Uterus (tissue), 4 donors: ENCODE data around the gene GUF1. TPM values are rescaled to one million over a fixed set of nuclear protein-coding genes. Genes with fewer than 3 reads are reported as not detected.

Experiments used
- DNase-seq, 2 donors: peaks; one replicate each; pipeline ENCODE4 v3.0.0-alpha.2; 2019 to 2020
- H3K27ac ChIP-seq, 2 donors: fragments of 200-600 bp; sonication (generic); 1 replicate in 1 of 2; 2 replicates in 1 of 2; pipeline ENCODE4 v1.5.1; 2016 to 2018
- H3K27me3 ChIP-seq, 2 donors: fragments of 200-600 bp; sonication (generic); one replicate each; pipeline ENCODE4 v1.5.1; 2018 to 2019; ENCODE audit warnings: control low read depth in 1 of 2
- H3K36me3 ChIP-seq, 2 donors: fragments of 200-600 bp; sonication (generic); one replicate each; pipeline ENCODE4 v1.5.1; 2019; ENCODE audit warnings: control low read depth in 1 of 2
- H3K4me1 ChIP-seq, 2 donors: fragments of 200-600 bp; sonication (generic); one replicate each; pipeline ENCODE4 v1.5.1; 2018 to 2019; ENCODE audit warnings: control low read depth in 1 of 2
- H3K4me3 ChIP-seq, 2 donors: fragments of 200-600 bp; sonication (generic); 1 replicate in 1 of 2; 2 replicates in 1 of 2; pipeline ENCODE4 v1.5.1; 2018 to 2019; ENCODE audit warnings: mild to moderate bottlenecking in 1 of 2
- H3K9me3 ChIP-seq, 2 donors: fragments of 200-600 bp; sonication (generic); one replicate each; pipeline ENCODE4 v1.5.1; 2019; ENCODE audit warnings: control low read depth in 1 of 2
- POLR2A ChIP-seq, 2 donors: fragments of 450-650 bp; IDR thresholded peaks; one replicate each; pipeline ENCODE4 v1.6.1; 2016; ENCODE audit warnings: antibody characterized with exemption in 2 of 2, mild to moderate bottlenecking in 1 of 2, moderate library complexity in 1 of 2
- intact Hi-C: fragments of 100-400 bp; cut with DNase I; formaldehyde crosslinking; loops from one replicate; pipeline ENCODE4 v1.15.1; 2023; ENCODE audit warnings: low total_unique reads
- total RNA-seq, 4 donors: library from RNA; depleted of rRNA in 3 of 4; stranded (reverse); fragments of >200 nt in 3 of 4; gene quantifications; one replicate each; pipeline versions ENCODE4 v1.1.0 to v1.2.4, GENCODE V29; 2014 to 2023
- TF ChIP-seq, protein P1 (sequence below), 4 experiments: fragments of 200-600 bp in 2 of 4; fragments of 450-650 bp in 2 of 4; sonication (generic) in 2 of 4; IDR thresholded peaks; one replicate each; pipeline ENCODE4 v1.5.1; 2016 to 2019; ENCODE audit warnings: antibody characterized with exemption in 4 of 4, mild to moderate bottlenecking in 2 of 4, moderate library complexity in 1 of 4
- donor health status: DM: yes; HTN: yes; CAD: no.

GUF1 gene
- total RNA-seq, 4 donors from 2014 or later, result 3.8 to 32.3 (median 19.0) TPM

DNA sequence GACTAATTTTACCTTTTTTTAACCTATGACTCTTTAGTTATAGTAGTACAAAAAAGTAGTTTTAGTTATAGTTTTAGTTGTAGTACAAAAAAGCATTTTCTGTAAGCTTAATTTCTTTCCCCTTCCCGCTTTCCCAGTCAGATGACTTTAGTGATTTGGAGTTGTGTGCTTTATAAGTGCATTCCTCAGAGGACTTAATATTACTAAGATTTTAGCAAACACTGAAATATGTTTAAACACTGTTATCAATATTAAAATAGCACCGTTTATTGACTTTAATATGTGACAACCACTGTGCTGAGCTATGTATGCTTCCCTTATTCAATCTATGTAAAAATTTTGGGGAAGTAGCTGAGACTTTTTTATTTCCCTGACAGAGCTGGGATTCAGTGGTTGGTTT, 22.8 kb downstream of the GUF1 start:
- Histone ChIP-seq H3K36me3 (no peaks in the 10 kb centered on the region), H3K9me3 (no peaks in the 10 kb centered on the region), H3K4me1 (no peaks in the 10 kb centered on the region), H3K27me3 (no peaks in the 10 kb centered on the region), H3K27ac (no peak overlapping the region), H3K4me3 (no peak overlapping the region)
- no peak for DNase-seq
- TF ChIP-seq, protein P1, sequence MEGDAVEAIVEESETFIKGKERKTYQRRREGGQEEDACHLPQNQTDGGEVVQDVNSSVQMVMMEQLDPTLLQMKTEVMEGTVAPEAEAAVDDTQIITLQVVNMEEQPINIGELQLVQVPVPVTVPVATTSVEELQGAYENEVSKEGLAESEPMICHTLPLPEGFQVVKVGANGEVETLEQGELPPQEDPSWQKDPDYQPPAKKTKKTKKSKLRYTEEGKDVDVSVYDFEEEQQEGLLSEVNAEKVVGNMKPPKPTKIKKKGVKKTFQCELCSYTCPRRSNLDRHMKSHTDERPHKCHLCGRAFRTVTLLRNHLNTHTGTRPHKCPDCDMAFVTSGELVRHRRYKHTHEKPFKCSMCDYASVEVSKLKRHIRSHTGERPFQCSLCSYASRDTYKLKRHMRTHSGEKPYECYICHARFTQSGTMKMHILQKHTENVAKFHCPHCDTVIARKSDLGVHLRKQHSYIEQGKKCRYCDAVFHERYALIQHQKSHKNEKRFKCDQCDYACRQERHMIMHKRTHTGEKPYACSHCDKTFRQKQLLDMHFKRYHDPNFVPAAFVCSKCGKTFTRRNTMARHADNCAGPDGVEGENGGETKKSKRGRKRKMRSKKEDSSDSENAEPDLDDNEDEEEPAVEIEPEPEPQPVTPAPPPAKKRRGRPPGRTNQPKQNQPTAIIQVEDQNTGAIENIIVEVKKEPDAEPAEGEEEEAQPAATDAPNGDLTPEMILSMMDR (IDR thresholded peaks at IDR 0.05), result no peak
- no peak for TF ChIP-seq POLR2A (IDR thresholded peaks at IDR 0.05)
- intact Hi-C loops, result no loop called here

GRCh38 chr4:44704673-44705072, 26.5 kb downstream of the GUF1 start:
- Histone ChIP-seq H3K4me3 (no peak overlapping the region), H3K4me1 (no peaks in the 10 kb centered on the region), H3K36me3 (no peaks in the 10 kb centered on the region), H3K9me3 (no peaks in the 10 kb centered on the region), H3K27ac (no peak overlapping the region), H3K27me3 (no peaks in the 10 kb centered on the region)
- intact Hi-C loops, result no loop called here
- TF ChIP-seq POLR2A (IDR thresholded peaks at IDR 0.05), result no peak
- TF ChIP-seq, protein P1 (IDR thresholded peaks at IDR 0.05), result no peak
- DNase-seq, result no peak

- Histone ChIP-seq H3K27ac (no peak overlapping the region), H3K4me3 (no peak overlapping the region), H3K4me1 (no peaks in the 10 kb centered on the region), H3K36me3 (no peaks in the 10 kb centered on the region), H3K27me3 (no peaks in the 10 kb centered on the region), H3K9me3 (no peaks in the 10 kb centered on the region)
- DNase-seq, result no peak
- TF ChIP-seq POLR2A (IDR thresholded peaks at IDR 0.05), result no peak
- TF ChIP-seq, protein P1 (IDR thresholded peaks at IDR 0.05), result no peak
- intact Hi-C loops, result no loop called here
These were observed 34.9 kb downstream of the GUF1 start for GRCh38 chr4:44713125-44713524.

DNA sequence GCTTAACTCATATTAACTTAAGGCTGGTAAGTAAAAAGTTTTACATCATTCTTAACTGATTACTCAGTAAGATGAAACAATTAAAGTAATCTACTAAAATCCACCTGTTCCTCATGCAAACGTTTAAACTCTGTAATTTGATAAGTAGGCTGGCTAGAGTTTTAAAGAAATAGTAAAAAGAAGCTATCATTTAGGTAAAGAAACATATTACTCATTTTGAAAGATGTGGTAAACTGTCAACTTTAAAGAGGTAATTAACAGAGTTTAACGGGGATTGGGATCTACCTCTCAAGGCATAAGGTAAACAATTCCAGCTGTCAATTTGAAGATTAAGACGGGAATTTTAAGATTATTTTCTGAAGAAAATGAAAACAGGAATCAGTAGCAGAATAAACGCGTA, 38.4 kb downstream of the GUF1 start:
- Histone ChIP-seq H3K9me3 (no peaks in the 10 kb centered on the region), H3K4me1 (no peaks in the 10 kb centered on the region), H3K36me3 (no peaks in the 10 kb centered on the region), H3K27me3 (no peaks in the 10 kb centered on the region), H3K4me3 (no peak overlapping the region), H3K27ac (no peak overlapping the region)
- intact Hi-C loops, result no loop called here
- DNase-seq, result no peak
- no peak for TF ChIP-seq POLR2A (IDR thresholded peaks at IDR 0.05)
- TF ChIP-seq, protein P1 (IDR thresholded peaks at IDR 0.05), result no peak

DNA sequence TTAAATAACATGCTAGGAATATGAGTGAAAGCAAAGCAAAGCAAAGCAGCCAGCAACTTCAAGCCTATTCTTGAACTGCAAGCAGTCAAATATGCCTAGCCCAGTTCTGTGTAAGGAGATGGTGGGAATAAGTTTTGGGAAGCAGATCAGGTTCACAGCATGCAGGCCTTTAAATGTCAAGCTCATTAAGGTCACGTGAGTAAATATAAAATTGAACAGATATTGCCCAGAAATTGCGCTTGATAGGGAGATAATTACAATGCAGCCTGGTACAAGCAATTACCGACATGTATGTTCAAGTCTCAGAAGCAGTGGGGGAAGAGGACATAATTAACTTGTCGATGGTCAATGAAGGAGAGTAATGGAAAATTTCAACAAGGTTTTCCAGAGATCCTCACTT, 42.2 kb downstream of the GUF1 start:
- no peaks in the 10 kb centered on the region for H3K36me3 ChIP-seq
- intact Hi-C loops, result no loop called here
- no peak overlapping the region for H3K27ac ChIP-seq
- TF ChIP-seq, protein P1 (IDR thresholded peaks at IDR 0.05), result no peak
- TF ChIP-seq POLR2A (IDR thresholded peaks at IDR 0.05), result no peak
- no peak for DNase-seq
- no peaks in the 10 kb centered on the region for H3K27me3 ChIP-seq
- no peak overlapping the region for H3K4me3 ChIP-seq
- H3K9me3 ChIP-seq, result no peaks in the 10 kb centered on the region
- H3K4me1 ChIP-seq, result no peaks in the 10 kb centered on the region
